K562 (cell line): ENCODE results near the gene PRELID2. TPM values are rescaled to one million over a fixed set of nuclear protein-coding genes. Genes with fewer than 3 reads are reported as not detected.

Experiments
- CEBPB ChIP-seq: fragments of 450-650 bp; IDR thresholded peaks from 2 replicates; pipeline ENCODE4 v1.6.1; 2016; ENCODE audit warnings: missing genetic modification characterization, missing compliant biosample characterization
- CEBPZ ChIP-seq: fragments of 150-350 bp; IDR thresholded peaks from 2 replicates; pipeline ENCODE4 v1.6.1; 2014; ENCODE audit warnings: low read depth, mild to moderate bottlenecking, low read length, borderline replicate concordance
- CREBBP ChIP-seq: IDR thresholded peaks from one replicate; pipeline ENCODE4 v1.6.1; 2012; ENCODE audit warnings: low read depth, mild to moderate bottlenecking, control low read depth, inconsistent platforms, low read length
- E2F3 ChIP-seq: fragments of 250-450 bp; sonication (Bioruptor Pico); IDR thresholded peaks from 2 replicates; pipeline ENCODE4 v1.4.0; 2020; ENCODE audit warnings: mild to moderate bottlenecking
- EHMT2 ChIP-seq: fragments of 450-650 bp; IDR thresholded peaks from 2 replicates; pipeline ENCODE4 v1.6.1; 2018; ENCODE audit warnings: antibody characterized with exemption
- MNT ChIP-seq, 2 experiments: fragments of 450-650 bp; conservative IDR thresholded peaks; 2 replicates each; pipeline ENCODE4 v1.6.1; 2017; ENCODE audit warnings: mild to moderate bottlenecking in 2 of 2, moderate library complexity in 2 of 2
- RAD21 ChIP-seq, 2 experiments: fragments of 250-450 bp in 1 of 2; fragments of 450-650 bp in 1 of 2; sonication (Bioruptor Pico) in 1 of 2; formaldehyde crosslinking in 1 of 2; IDR thresholded peaks in 1 of 2; conservative IDR thresholded peaks in 1 of 2; 2 replicates each; pipeline versions ENCODE4 v1.4.0 to v1.8.0; 2020 to 2022; ENCODE audit warnings: mild to moderate bottlenecking in 2 of 2, moderate library complexity in 1 of 2
- RAD51 ChIP-seq: fragments of 450-650 bp; IDR thresholded peaks from 2 replicates; pipeline ENCODE4 v1.7.1; 2016; ENCODE audit warnings: low read depth, mild to moderate bottlenecking, borderline replicate concordance
- RCOR1 ChIP-seq, 2 experiments: IDR thresholded peaks; 2 replicates each; pipeline ENCODE4 v1.6.1; 2012; ENCODE audit warnings: low read depth in 2 of 2, low read length in 2 of 2, borderline replicate concordance in 1 of 2, improper control_type of control experiment in 1 of 2
- TAL1 ChIP-seq: fragments of 450-650 bp; IDR thresholded peaks from 2 replicates; pipeline ENCODE4 v1.6.1; 2016; ENCODE audit warnings: mild to moderate bottlenecking
- TOE1 ChIP-seq, 2 experiments: fragments of 450-650 bp in 1 of 2; sonication (generic) in 1 of 2; formaldehyde crosslinking in 1 of 2; IDR thresholded peaks; 2 replicates each; pipeline versions ENCODE4 v1.7.1 to v1.8.0; 2016 to 2022; ENCODE audit warnings: borderline replicate concordance in 2 of 2, mild to moderate bottlenecking in 2 of 2, antibody characterized with exemption in 1 of 2, inconsistent platforms in 1 of 2, low read depth in 1 of 2, missing genetic modification reagents in 1 of 2, moderate library complexity in 1 of 2
- ZBTB8A ChIP-seq: fragments of 450-650 bp; IDR thresholded peaks from 2 replicates; pipeline ENCODE4 v1.6.1; 2018; ENCODE audit warnings: mild to moderate bottlenecking, moderate library complexity; ENCODE audit not compliant: partially characterized antibody
- ZNF707 ChIP-seq: fragments of 250-450 bp; sonication (Bioruptor Pico); conservative IDR thresholded peaks from 2 replicates; pipeline ENCODE4 v1.8.0; 2022; ENCODE audit warnings: inconsistent platforms, mild to moderate bottlenecking, moderate library complexity
- polyA plus RNA-seq, 8 experiments: library from polyadenylated mRNA; depleted of rRNA in 4 of 8; stranded (reverse) in 5 of 8; unstranded in 3 of 8; fragments of >200 nt; fragmentation: Nextera tagmentation in 2 of 8; fragmentation: Illumina TruSeq in 1 of 8; extraction: Ambion mirVana in 2 of 8; extraction: Trizol in 1 of 8; gene quantifications; 2 replicates each; pipeline versions ENCODE4 v1.2.1 to v1.2.3, GENCODE V29; 2011 to 2014; ENCODE audit warnings: inconsistent platforms in 1 of 8, missing spikeins in 1 of 8
- total RNA-seq, 7 experiments: library from RNA; depleted of rRNA in 6 of 7; stranded (reverse); fragments of >200 nt in 6 of 7; fragmentation: Illumina TruSeq in 2 of 7; extraction: Trizol in 2 of 7; gene quantifications; 2 replicates each; pipeline versions ENCODE4 v1.2.1 to v1.2.3, GENCODE V29; 2011 to 2021; ENCODE audit warnings: low replicate concordance in 1 of 7
- TF ChIP-seq, protein P1 (sequence below): fragments of 250-450 bp; sonication (Bioruptor Pico); IDR thresholded peaks from 2 replicates; pipeline ENCODE4 v1.8.0; 2022; ENCODE audit warnings: moderate library complexity, mild to moderate bottlenecking, inconsistent platforms
- TF ChIP-seq, protein P2 (sequence below): fragments of 450-650 bp; IDR thresholded peaks from 2 replicates; pipeline ENCODE4 v1.7.1; 2018; ENCODE audit warnings: mild to moderate bottlenecking, low read depth; ENCODE audit not compliant: partially characterized antibody

The PRELID2 gene
- total and polyA plus RNA-seq, 9 of the 15 experiments (the other 6 are each of a cell fraction or from before 2014, with no cell fraction given) = 6.4 to 68.2 (median 28.8) TPM

DNA sequence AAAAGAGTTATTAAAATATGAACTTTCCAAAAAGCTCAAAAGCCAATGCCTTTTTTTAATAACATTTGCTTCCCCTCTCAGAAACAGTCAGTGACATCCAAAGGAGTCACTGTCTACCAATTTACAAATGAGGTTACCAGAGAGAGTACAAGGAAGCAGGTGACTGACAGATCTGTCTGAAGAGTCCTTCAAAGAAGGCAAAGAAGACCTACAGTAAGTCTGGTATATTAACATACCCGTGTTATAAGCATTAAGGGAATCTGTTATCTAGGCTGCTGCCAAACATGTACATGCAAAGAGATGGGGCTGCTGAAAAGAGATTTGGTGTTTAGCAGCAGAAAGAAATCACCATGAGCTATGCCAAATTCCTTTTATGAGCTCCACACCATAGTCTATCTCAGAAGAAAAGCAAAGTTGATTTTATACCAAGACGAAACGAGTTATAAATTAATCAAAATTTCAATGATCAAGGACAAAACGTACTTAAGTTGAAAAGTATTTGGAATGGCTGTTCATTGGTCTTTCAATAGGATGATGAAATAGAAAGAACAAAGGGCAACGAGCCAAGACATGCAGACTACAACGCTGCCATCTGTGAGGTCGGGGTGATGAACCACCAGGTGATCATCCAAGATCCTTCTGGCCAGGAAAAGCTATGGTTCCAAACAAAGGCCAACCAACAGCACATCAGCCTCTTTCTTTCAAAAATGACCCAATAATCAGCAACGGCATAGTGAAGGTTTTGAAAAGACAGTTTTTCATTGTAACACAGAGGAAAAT is 8.1 kb downstream of the PRELID2 start (continued):
- TF ChIP-seq ZNF707 (CRISPR knock-in tag) = no peak
- no peak for TF ChIP-seq RAD51
- peak in 1 of 2 experiments; percentile 27; a peak in 1 of 4 replicates for TF ChIP-seq RAD21 (CRISPR knock-in tag; conservative IDR thresholded peaks at IDR 0.05 in 1 of 2, IDR thresholded peaks at IDR 0.05 in 1 of 2)
- TF ChIP-seq ZBTB8A = no peak
- TF ChIP-seq CREBBP = no peak
- 0 out of 2 replicates have a peak, but pooled peaks have one; percentile 12 for TF ChIP-seq TAL1
- 0 out of 2 replicates have a peak, but pooled peaks have one; percentile 42 for TF ChIP-seq TOE1 (IDR thresholded peaks at IDR 0.05; ENCODE audit: borderline replicate concordance)
- no peak for TF ChIP-seq TOE1 (CRISPR knock-in tag; IDR thresholded peaks at IDR 0.05; ENCODE audit: borderline replicate concordance, low read depth)
- 0 out of 4 replicates have a peak, but pooled peaks of 1 of the 2 experiments have one; percentile 7 for TF ChIP-seq MNT (conservative IDR thresholded peaks at IDR 0.05)
- no peak for TF ChIP-seq CEBPZ
- TF ChIP-seq EHMT2 = no peak
- 0 out of 2 replicates have a peak, but pooled peaks have one; percentile 15 for TF ChIP-seq CEBPB (tag)
- TF ChIP-seq, protein P1, sequence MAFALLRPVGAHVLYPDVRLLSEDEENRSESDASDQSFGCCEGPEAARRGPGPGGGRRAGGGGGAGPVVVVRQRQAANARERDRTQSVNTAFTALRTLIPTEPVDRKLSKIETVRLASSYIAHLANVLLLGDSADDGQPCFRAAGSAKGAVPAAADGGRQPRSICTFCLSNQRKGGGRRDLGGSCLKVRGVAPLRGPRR (CRISPR knock-in tag) = no peak
- TF ChIP-seq, protein P2, sequence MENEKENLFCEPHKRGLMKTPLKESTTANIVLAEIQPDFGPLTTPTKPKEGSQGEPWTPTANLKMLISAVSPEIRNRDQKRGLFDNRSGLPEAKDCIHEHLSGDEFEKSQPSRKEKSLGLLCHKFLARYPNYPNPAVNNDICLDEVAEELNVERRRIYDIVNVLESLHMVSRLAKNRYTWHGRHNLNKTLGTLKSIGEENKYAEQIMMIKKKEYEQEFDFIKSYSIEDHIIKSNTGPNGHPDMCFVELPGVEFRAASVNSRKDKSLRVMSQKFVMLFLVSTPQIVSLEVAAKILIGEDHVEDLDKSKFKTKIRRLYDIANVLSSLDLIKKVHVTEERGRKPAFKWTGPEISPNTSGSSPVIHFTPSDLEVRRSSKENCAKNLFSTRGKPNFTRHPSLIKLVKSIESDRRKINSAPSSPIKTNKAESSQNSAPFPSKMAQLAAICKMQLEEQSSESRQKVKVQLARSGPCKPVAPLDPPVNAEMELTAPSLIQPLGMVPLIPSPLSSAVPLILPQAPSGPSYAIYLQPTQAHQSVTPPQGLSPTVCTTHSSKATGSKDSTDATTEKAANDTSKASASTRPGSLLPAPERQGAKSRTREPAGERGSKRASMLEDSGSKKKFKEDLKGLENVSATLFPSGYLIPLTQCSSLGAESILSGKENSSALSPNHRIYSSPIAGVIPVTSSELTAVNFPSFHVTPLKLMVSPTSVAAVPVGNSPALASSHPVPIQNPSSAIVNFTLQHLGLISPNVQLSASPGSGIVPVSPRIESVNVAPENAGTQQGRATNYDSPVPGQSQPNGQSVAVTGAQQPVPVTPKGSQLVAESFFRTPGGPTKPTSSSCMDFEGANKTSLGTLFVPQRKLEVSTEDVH = no peak
- TF ChIP-seq RCOR1 (IDR thresholded peaks at IDR 0.05; ENCODE audit: borderline replicate concordance in 1 of 2, low read depth in 2 of 2, low read length in 2 of 2) = peak in 1 of 2 experiments; percentile 31; a peak in 1 of 4 replicates
- TF ChIP-seq E2F3 (CRISPR knock-in tag) = no peak
